Activated B cell treated with CpG ODN at 0.5 μM for 24 hours (primary cell): Measurements from ENCODE around the gene RXFP2. TPM values are rescaled to one million over a fixed set of nuclear protein-coding genes. Genes with fewer than 3 reads are reported as not detected.

Experiments used
- ATAC-seq: fragments of 200-7000 bp; cut with Tn5 transposase; one replicate; pipeline ENCODE4 v1.10.0; 2021; ENCODE audit warnings: low read depth, mild to moderate bottlenecking, moderate library complexity
- CTCF ChIA-PET: fragments of 350-600 bp; sonication (Branson Sonifier 250); formaldehyde crosslinking; loops from one replicate; lab custom pipeline; 2021; ENCODE audit warnings: antibody characterized with exemption; lab: Charles Lee
- POLR2A ChIA-PET: fragments of 350-600 bp; sonication (Branson Sonifier 250); formaldehyde crosslinking; loops from one replicate; lab custom pipeline; 2021; ENCODE audit warnings: antibody characterized with exemption; lab: Charles Lee
- DNase-seq: peaks from one replicate; pipeline ENCODE4 v3.0.0; 2022
- H3K27ac Mint-ChIP-seq: one replicate; pipeline ENCODE4 v1.8.0; 2020; ENCODE audit warnings: mixed read lengths
- H3K27me3 Mint-ChIP-seq: one replicate; pipeline ENCODE4 v1.8.0; 2021; ENCODE audit warnings: mixed read lengths
- H3K36me3 Mint-ChIP-seq: one replicate; pipeline ENCODE4 v1.8.0; 2021; ENCODE audit warnings: low read depth, mixed read lengths
- H3K4me1 Mint-ChIP-seq: one replicate; pipeline ENCODE4 v1.8.0; 2021; ENCODE audit warnings: mixed read lengths
- H3K4me3 Mint-ChIP-seq: one replicate; pipeline ENCODE4 v1.8.0; 2020; ENCODE audit warnings: mild to moderate bottlenecking, mixed read lengths
- H3K9me3 Mint-ChIP-seq: one replicate; pipeline ENCODE4 v1.8.0; 2020; ENCODE audit warnings: mixed read lengths
- CTCF ChIP-seq: fragments of 200-600 bp; IDR thresholded peaks from one replicate; pipeline ENCODE4 v1.8.0; 2022; ENCODE audit warnings: antibody characterized with exemption, mild to moderate bottlenecking
- intact Hi-C: fragments of 100-400 bp; cut with micrococcal nuclease; formaldehyde crosslinking; loops from one replicate; pipeline ENCODE4 v1.15.1; 2024
- total RNA-seq: library from RNA; stranded (reverse); gene quantifications from 2 replicates; pipeline ENCODE4 v1.2.3, GENCODE V29; 2022

RXFP2 gene
- total RNA-seq, 1 donor from 2014 or later: not detected

- ChIA-PET POLR2A (no interaction called here), CTCF (no interaction called here)
- no peak for TF ChIP-seq CTCF
- intact Hi-C loops: no loop called here
- H3K27me3 Mint-ChIP-seq: peaks cover 9% of the 10 kb centered on the region
- no peak overlapping the region for H3K4me3 Mint-ChIP-seq
- DNase-seq: no peak
- no peaks in the 10 kb centered on the region for H3K9me3 Mint-ChIP-seq
- H3K27ac Mint-ChIP-seq: no peak overlapping the region
- ATAC-seq: no peak
- H3K4me1 Mint-ChIP-seq: no peaks in the 10 kb centered on the region
- H3K36me3 Mint-ChIP-seq: no peaks in the 10 kb centered on the region
Measured at GRCh38 chr13:31797154-31797775, 57.9 kb downstream of the RXFP2 start.

- Mint-ChIP-seq H3K36me3 (no peaks in the 10 kb centered on the region), H3K27me3 (peaks cover 7% of the 10 kb centered on the region), H3K4me3 (no peak overlapping the region), H3K27ac (no peak overlapping the region), H3K4me1 (no peaks in the 10 kb centered on the region), H3K9me3 (no peaks in the 10 kb centered on the region)
- ChIA-PET CTCF (no interaction called here), POLR2A (no interaction called here)
- no peak for ATAC-seq
- no peak for DNase-seq
- intact Hi-C loops: no loop called here
- no peak for TF ChIP-seq CTCF
Measured at GRCh38 chr13:31798189-31798588, 58.9 kb downstream of the RXFP2 start.

- H3K36me3 Mint-ChIP-seq: no peaks in the 10 kb centered on the region
- POLR2A ChIA-PET: no interaction called here
- peaks cover 7% of the 10 kb centered on the region for H3K27me3 Mint-ChIP-seq
- H3K4me3 Mint-ChIP-seq: no peak overlapping the region
- DNase-seq (no peak), ATAC-seq (no peak)
- no peaks in the 10 kb centered on the region for H3K9me3 Mint-ChIP-seq
- CTCF ChIA-PET: no interaction called here
- TF ChIP-seq CTCF: no peak
- H3K4me1 Mint-ChIP-seq: peaks cover 1% of the 10 kb centered on the region
- no peak overlapping the region for H3K27ac Mint-ChIP-seq
- intact Hi-C loops: no loop called here
Measured at GRCh38 chr13:31801088-31801487, 61.8 kb downstream of the RXFP2 start.

GRCh38 chr13:31803311-31803710, 64.0 kb downstream of the RXFP2 start:
- Mint-ChIP-seq H3K27me3 (peaks cover 2% of the 10 kb centered on the region), H3K27ac (no peak overlapping the region), H3K9me3 (no peaks in the 10 kb centered on the region), H3K4me3 (no peak overlapping the region), H3K4me1 (peaks cover 1% of the 10 kb centered on the region), H3K36me3 (no peaks in the 10 kb centered on the region)
- POLR2A ChIA-PET: no interaction called here
- DNase-seq (no peak), ATAC-seq (no peak)
- intact Hi-C loops: no loop called here
- CTCF ChIA-PET: no interaction called here
- TF ChIP-seq CTCF: no peak

- H3K4me3 Mint-ChIP-seq: no peak overlapping the region
- ChIA-PET POLR2A (no interaction called here), CTCF (no interaction called here)
- peaks cover 1% of the 10 kb centered on the region for H3K4me1 Mint-ChIP-seq
- intact Hi-C loops: no loop called here
- TF ChIP-seq CTCF: no peak
- no peak overlapping the region for H3K27ac Mint-ChIP-seq
- DNase-seq: no peak
- H3K27me3 Mint-ChIP-seq: no peaks in the 10 kb centered on the region
- peaks cover 7% of the 10 kb centered on the region for H3K9me3 Mint-ChIP-seq
- H3K36me3 Mint-ChIP-seq: no peaks in the 10 kb centered on the region
- ATAC-seq: no peak
Measured at GRCh38 chr13:31805841-31806240, 66.5 kb downstream of the RXFP2 start.
